ENCODE data around the gene GAB1.

GAB1 gene

GRCh38 chr4:143511906-143512305 is 175.2 kb downstream of the GAB1 start:
- ATAC-seq: no peak
- TF ChIP-seq CREB5 (CRISPR knock-in tag; IDR thresholded peaks at IDR 0.05; ENCODE audit: low read depth) (no peak), CSDC2 (CRISPR knock-in tag; IDR thresholded peaks at IDR 0.05) (no peak), ZFP3 (CRISPR knock-in tag; IDR thresholded peaks at IDR 0.05) (no peak), RARB (CRISPR knock-in tag; IDR thresholded peaks at IDR 0.05) (no peak), ZNF8 (CRISPR knock-in tag; IDR thresholded peaks at IDR 0.05) (no peak), ZC3H10 (CRISPR knock-in tag; IDR thresholded peaks at IDR 0.05) (no peak), PATZ1 (CRISPR knock-in tag; IDR thresholded peaks at IDR 0.05; ENCODE audit: borderline replicate concordance) (no peak), ESRRG (CRISPR knock-in tag; IDR thresholded peaks at IDR 0.05) (no peak), SNAI2 (CRISPR knock-in tag; IDR thresholded peaks at IDR 0.05) (no peak), ZFP30 (CRISPR knock-in tag; IDR thresholded peaks at IDR 0.05) (no peak), ARNTL (CRISPR knock-in tag; IDR thresholded peaks at IDR 0.05; ENCODE audit: borderline replicate concordance, low read depth) (no peak)

- peak; percentile 54 for ATAC-seq
- TF ChIP-seq GLIS3 (CRISPR knock-in tag; IDR thresholded peaks at IDR 0.05) (no peak), CSDC2 (CRISPR knock-in tag; IDR thresholded peaks at IDR 0.05) (no peak), ZFP30 (CRISPR knock-in tag; IDR thresholded peaks at IDR 0.05) (no peak)
Measured at GRCh38 chr4:143512978-143513313, 176.3 kb downstream of the GAB1 start.

GRCh38 chr4:143513314-143514168 is 176.9 kb downstream of the GAB1 start, which contains the start of gene SMARCA5:
SMARCA5 (plus strand) TSS chr4:143513702; CDS start chr4:143513925, 223 bp downstream.
- TF ChIP-seq ZNF8 (CRISPR knock-in tag; IDR thresholded peaks at IDR 0.05) (no peak), SNAI2 (CRISPR knock-in tag; IDR thresholded peaks at IDR 0.05) (no peak), TCF4 (CRISPR knock-in tag; IDR thresholded peaks at IDR 0.05; ENCODE audit: borderline replicate concordance) (no peak), OSR1 (CRISPR knock-in tag; IDR thresholded peaks at IDR 0.05) (no peak), RARB (CRISPR knock-in tag; IDR thresholded peaks at IDR 0.05) (no peak), GLIS3 (CRISPR knock-in tag; IDR thresholded peaks at IDR 0.05) (no peak), TSHZ2 (CRISPR knock-in tag; IDR thresholded peaks at IDR 0.05) (0 out of 2 replicates have a peak, but pooled peaks have one; percentile 30), ZC3H10 (CRISPR knock-in tag; IDR thresholded peaks at IDR 0.05) (no peak), CSDC2 (CRISPR knock-in tag; IDR thresholded peaks at IDR 0.05) (0 out of 2 replicates have a peak, but pooled peaks have one; percentile 31), CREB5 (CRISPR knock-in tag; IDR thresholded peaks at IDR 0.05; ENCODE audit: low read depth) (no peak), ISL1 (CRISPR knock-in tag; IDR thresholded peaks at IDR 0.05) (no peak), ZFP3 (CRISPR knock-in tag; IDR thresholded peaks at IDR 0.05) (peak; percentile 53; the same call in 1 of the 2 replicates)
- peak; percentile 88 for ATAC-seq

GRCh38 chr4:143514169-143514495 is 177.5 kb downstream of the GAB1 start:
- ATAC-seq: no peak; the same call in 2 of the 3 replicates
- no peak for TF ChIP-seq PATZ1 (CRISPR knock-in tag; IDR thresholded peaks at IDR 0.05; ENCODE audit: borderline replicate concordance)
